WTC11 (cell line): Measurements from ENCODE around the gene ZDHHC1. TPM values are rescaled to one million over a fixed set of nuclear protein-coding genes. Genes with fewer than 3 reads are reported as not detected.

Source experiments
- ATAC-seq: fragments of 200-7000 bp; cut with Tn5 transposase; 2 replicates; pipeline ENCODE4 v1.10.0; 2021; ENCODE audit warnings: mild to moderate bottlenecking, moderate library complexity
- CTCF ChIA-PET: fragments of 300-600 bp; sonication (Branson Sonifier 250); formaldehyde crosslinking; loops from one replicate; lab custom pipeline; 2021; ENCODE audit warnings: antibody characterized with exemption; lab: Charles Lee
- POLR2A ChIA-PET: fragments of 350-600 bp; sonication (Branson Sonifier 250); formaldehyde crosslinking; loops from one replicate; lab custom pipeline; 2021; ENCODE audit warnings: antibody characterized with exemption; lab: Charles Lee
- DNase-seq: peaks from one replicate; pipeline ENCODE4 v3.0.0; 2021; ENCODE audit warnings: low spot score
- H3K27ac Mint-ChIP-seq: 2 replicates; pipeline ENCODE4 v1.8.0; 2021; ENCODE audit warnings: mixed read lengths
- H3K27me3 Mint-ChIP-seq: 2 replicates; pipeline ENCODE4 v1.8.0; 2021; ENCODE audit warnings: low read depth, mild to moderate bottlenecking, moderate library complexity, mixed read lengths
- H3K36me3 Mint-ChIP-seq: 2 replicates; pipeline ENCODE4 v1.8.0; 2021; ENCODE audit warnings: mixed read lengths
- H3K4me1 Mint-ChIP-seq: 2 replicates; pipeline ENCODE4 v1.8.0; 2022; ENCODE audit warnings: mixed read lengths
- H3K4me3 Mint-ChIP-seq: 2 replicates; pipeline ENCODE4 v1.8.0; 2021; ENCODE audit warnings: mild to moderate bottlenecking, moderate library complexity, mixed read lengths
- H3K9me3 Mint-ChIP-seq: 2 replicates; pipeline ENCODE4 v1.8.0; 2021; ENCODE audit warnings: mixed read lengths
- FOXJ3 ChIP-seq: sonication (generic); formaldehyde crosslinking; IDR thresholded peaks from 2 replicates; pipeline ENCODE4 v1.9.0; 2021; ENCODE audit warnings: missing genetic modification reagents, mild to moderate bottlenecking, borderline replicate concordance
- MXD4 ChIP-seq: fragments of 250-450 bp; sonication (Bioruptor Pico); IDR thresholded peaks from 2 replicates; pipeline ENCODE4 v1.8.0; 2021; ENCODE audit warnings: mild to moderate bottlenecking, moderate library complexity, borderline replicate concordance
- MYBL2 ChIP-seq: sonication (generic); formaldehyde crosslinking; IDR thresholded peaks from 2 replicates; pipeline ENCODE4 v1.8.1; 2023; ENCODE audit warnings: mild to moderate bottlenecking, moderate library complexity, missing genetic modification reagents
- NR1H2 ChIP-seq: sonication (generic); formaldehyde crosslinking; IDR thresholded peaks from 2 replicates; pipeline ENCODE4 v1.9.0; 2021; ENCODE audit warnings: mild to moderate bottlenecking, moderate library complexity, missing genetic modification reagents
- NR3C1 ChIP-seq: sonication (generic); formaldehyde crosslinking; conservative IDR thresholded peaks from 2 replicates; pipeline ENCODE4 v1.8.1; 2023; ENCODE audit warnings: low read depth, mild to moderate bottlenecking, missing genetic modification reagents
- ZBTB21 ChIP-seq: sonication (generic); formaldehyde crosslinking; IDR thresholded peaks from 2 replicates; pipeline ENCODE4 v1.8.1; 2023; ENCODE audit warnings: mild to moderate bottlenecking, missing genetic modification reagents, borderline replicate concordance
- total RNA-seq: library from RNA; stranded (reverse); gene quantifications from 3 replicates; pipeline ENCODE4 v1.2.3, GENCODE V29; 2021
- TF ChIP-seq, protein P1 (sequence below): sonication (generic); formaldehyde crosslinking; conservative IDR thresholded peaks from 2 replicates; pipeline ENCODE4 v1.8.1; 2022; ENCODE audit warnings: mild to moderate bottlenecking, missing genetic modification reagents
- TF ChIP-seq, protein P2 (sequence below): sonication (generic); formaldehyde crosslinking; IDR thresholded peaks from 2 replicates; pipeline ENCODE4 v1.8.0; 2022; ENCODE audit warnings: mild to moderate bottlenecking, missing genetic modification reagents
- TF ChIP-seq, protein P3 (sequence below): sonication (generic); formaldehyde crosslinking; conservative IDR thresholded peaks from 2 replicates; pipeline ENCODE4 v1.8.1; 2023; ENCODE audit warnings: mild to moderate bottlenecking, low read depth, missing genetic modification reagents, moderate library complexity
- TF ChIP-seq, protein P4 (sequence below): fragments of 250-450 bp; sonication (Bioruptor Pico); IDR thresholded peaks from 2 replicates; pipeline ENCODE4 v1.8.0; 2021; ENCODE audit warnings: mild to moderate bottlenecking
- TF ChIP-seq, protein P5 (sequence below): sonication (generic); formaldehyde crosslinking; IDR thresholded peaks from 2 replicates; pipeline ENCODE4 v1.8.0; 2023; ENCODE audit warnings: missing genetic modification reagents
- TF ChIP-seq, protein P6 (sequence below): sonication (generic); formaldehyde crosslinking; IDR thresholded peaks from 2 replicates; pipeline ENCODE4 v1.8.1; 2023; ENCODE audit warnings: mild to moderate bottlenecking, missing genetic modification reagents
- TF ChIP-seq, protein P7 (sequence below): fragments of 250-450 bp; sonication (Bioruptor Pico); IDR thresholded peaks from 2 replicates; pipeline ENCODE4 v1.9.0; 2021; ENCODE audit warnings: mild to moderate bottlenecking, borderline replicate concordance

ZDHHC1 gene
- total RNA-seq, 1 experiment from 2014 or later = 4.2 TPM

DNA sequence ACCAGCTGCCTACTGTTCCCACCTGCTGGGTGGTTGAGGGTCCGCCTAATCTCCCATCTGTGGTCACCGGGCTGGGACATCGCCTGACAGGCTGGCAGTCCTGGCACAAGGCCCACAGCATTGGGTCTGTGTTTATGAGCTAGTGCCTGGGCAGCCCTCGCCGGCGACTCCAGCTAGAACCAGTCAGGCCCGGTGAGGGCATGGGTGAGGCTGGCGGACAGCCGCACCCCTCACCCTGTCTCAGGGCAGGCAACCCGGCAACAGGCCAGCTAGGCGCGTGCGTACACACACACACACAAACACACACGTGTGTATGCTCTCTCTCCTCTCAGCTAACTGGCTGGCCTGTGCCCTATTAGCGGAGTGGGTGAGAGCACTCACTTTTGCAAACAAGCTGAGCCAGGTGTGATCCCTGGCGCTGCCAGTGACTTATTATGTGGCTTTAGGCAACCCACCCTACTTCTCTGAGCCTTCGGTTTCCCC, 25.0 kb upstream of the ZDHHC1 start:
- Mint-ChIP-seq H3K4me3 (no peak overlapping the region), H3K27ac (no peak overlapping the region), H3K4me1 (peaks cover 6% of the 10 kb centered on the region), H3K36me3 (peaks cover 3% of the 10 kb centered on the region; the same call in 1 of the 2 replicates), H3K9me3 (no peaks in the 10 kb centered on the region), H3K27me3 (no peaks in the 10 kb centered on the region)
- ChIA-PET CTCF (interaction anchor here (0.6 to 12.8 kb wide), 5 partner anchors 9 to 473 kb away, joined by 3 to 234 read pairs (median 9); partner anchors contain the start of genes HSD11B2, KCTD19 and LRRC36), POLR2A (interaction anchor here (1.0 kb wide), 1 partner anchor 10 kb away, joined by 5 read pairs; the partner anchor contains the start of gene HSD11B2)
- DNase-seq = no peak
- no peak for ATAC-seq
- TF ChIP-seq, protein P1, sequence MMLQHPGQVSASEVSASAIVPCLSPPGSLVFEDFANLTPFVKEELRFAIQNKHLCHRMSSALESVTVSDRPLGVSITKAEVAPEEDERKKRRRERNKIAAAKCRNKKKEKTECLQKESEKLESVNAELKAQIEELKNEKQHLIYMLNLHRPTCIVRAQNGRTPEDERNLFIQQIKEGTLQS (CRISPR knock-in tag) = no peak
- TF ChIP-seq FOXJ3 (CRISPR knock-in tag) (no peak), NR3C1 (CRISPR knock-in tag) (no peak)
- TF ChIP-seq, protein P2, sequence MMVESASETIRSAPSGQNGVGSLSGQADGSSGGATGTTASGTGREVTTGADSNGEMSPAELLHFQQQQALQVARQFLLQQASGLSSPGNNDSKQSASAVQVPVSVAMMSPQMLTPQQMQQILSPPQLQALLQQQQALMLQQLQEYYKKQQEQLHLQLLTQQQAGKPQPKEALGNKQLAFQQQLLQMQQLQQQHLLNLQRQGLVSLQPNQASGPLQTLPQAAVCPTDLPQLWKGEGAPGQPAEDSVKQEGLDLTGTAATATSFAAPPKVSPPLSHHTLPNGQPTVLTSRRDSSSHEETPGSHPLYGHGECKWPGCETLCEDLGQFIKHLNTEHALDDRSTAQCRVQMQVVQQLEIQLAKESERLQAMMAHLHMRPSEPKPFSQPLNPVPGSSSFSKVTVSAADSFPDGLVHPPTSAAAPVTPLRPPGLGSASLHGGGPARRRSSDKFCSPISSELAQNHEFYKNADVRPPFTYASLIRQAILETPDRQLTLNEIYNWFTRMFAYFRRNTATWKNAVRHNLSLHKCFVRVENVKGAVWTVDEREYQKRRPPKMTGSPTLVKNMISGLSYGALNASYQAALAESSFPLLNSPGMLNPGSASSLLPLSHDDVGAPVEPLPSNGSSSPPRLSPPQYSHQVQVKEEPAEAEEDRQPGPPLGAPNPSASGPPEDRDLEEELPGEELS (CRISPR knock-in tag) = no peak
- TF ChIP-seq, protein P3, sequence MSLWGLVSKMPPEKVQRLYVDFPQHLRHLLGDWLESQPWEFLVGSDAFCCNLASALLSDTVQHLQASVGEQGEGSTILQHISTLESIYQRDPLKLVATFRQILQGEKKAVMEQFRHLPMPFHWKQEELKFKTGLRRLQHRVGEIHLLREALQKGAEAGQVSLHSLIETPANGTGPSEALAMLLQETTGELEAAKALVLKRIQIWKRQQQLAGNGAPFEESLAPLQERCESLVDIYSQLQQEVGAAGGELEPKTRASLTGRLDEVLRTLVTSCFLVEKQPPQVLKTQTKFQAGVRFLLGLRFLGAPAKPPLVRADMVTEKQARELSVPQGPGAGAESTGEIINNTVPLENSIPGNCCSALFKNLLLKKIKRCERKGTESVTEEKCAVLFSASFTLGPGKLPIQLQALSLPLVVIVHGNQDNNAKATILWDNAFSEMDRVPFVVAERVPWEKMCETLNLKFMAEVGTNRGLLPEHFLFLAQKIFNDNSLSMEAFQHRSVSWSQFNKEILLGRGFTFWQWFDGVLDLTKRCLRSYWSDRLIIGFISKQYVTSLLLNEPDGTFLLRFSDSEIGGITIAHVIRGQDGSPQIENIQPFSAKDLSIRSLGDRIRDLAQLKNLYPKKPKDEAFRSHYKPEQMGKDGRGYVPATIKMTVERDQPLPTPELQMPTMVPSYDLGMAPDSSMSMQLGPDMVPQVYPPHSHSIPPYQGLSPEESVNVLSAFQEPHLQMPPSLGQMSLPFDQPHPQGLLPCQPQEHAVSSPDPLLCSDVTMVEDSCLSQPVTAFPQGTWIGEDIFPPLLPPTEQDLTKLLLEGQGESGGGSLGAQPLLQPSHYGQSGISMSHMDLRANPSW = no peak
- TF ChIP-seq, protein P4, sequence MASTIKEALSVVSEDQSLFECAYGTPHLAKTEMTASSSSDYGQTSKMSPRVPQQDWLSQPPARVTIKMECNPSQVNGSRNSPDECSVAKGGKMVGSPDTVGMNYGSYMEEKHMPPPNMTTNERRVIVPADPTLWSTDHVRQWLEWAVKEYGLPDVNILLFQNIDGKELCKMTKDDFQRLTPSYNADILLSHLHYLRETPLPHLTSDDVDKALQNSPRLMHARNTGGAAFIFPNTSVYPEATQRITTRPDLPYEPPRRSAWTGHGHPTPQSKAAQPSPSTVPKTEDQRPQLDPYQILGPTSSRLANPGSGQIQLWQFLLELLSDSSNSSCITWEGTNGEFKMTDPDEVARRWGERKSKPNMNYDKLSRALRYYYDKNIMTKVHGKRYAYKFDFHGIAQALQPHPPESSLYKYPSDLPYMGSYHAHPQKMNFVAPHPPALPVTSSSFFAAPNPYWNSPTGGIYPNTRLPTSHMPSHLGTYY (CRISPR knock-in tag) = no peak

DNA sequence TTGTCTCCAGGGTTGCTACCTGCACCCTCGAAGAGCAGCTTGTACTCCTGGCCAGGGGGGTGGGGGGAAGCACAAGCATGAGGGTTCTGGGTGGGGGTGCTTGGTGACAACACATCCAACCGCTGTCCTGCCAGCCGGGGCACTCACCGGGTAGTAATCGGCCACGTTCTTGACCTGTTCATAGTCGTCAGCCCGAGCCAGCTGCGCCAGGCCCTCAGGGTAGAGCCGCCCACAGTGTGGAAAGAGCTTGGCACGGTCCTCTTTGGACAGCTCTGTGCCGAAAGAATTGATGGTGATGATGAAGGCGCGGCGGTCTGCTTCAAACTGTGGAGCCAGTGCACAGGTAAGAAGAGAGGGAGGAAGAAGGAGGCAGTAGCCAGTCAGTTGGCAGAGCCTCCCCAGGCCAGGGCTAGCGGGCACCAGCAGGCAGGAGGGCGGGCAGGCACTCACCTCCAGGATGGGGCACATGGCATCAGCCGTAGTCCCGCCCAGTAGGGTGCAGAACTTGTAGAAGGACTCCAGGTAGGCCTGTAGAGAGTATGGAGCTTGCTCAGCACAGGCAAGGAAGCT, 22.6 kb upstream of the ZDHHC1 start:
- Mint-ChIP-seq H3K4me3 (no peak overlapping the region), H3K27me3 (no peaks in the 10 kb centered on the region), H3K27ac (no peak overlapping the region), H3K4me1 (peaks cover 5% of the 10 kb centered on the region), H3K9me3 (no peaks in the 10 kb centered on the region), H3K36me3 (peaks cover 3% of the 10 kb centered on the region; the same call in 1 of the 2 replicates)
- ATAC-seq (no peak), DNase-seq (no peak)
- TF ChIP-seq MYBL2 = no peak
- TF ChIP-seq, protein P5, sequence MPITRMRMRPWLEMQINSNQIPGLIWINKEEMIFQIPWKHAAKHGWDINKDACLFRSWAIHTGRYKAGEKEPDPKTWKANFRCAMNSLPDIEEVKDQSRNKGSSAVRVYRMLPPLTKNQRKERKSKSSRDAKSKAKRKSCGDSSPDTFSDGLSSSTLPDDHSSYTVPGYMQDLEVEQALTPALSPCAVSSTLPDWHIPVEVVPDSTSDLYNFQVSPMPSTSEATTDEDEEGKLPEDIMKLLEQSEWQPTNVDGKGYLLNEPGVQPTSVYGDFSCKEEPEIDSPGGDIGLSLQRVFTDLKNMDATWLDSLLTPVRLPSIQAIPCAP (CRISPR knock-in tag) = no peak
- no peak for TF ChIP-seq ZBTB21
- no peak for TF ChIP-seq MXD4 (CRISPR knock-in tag)
- no peak for TF ChIP-seq NR1H2 (CRISPR knock-in tag)
- TF ChIP-seq, protein P6, sequence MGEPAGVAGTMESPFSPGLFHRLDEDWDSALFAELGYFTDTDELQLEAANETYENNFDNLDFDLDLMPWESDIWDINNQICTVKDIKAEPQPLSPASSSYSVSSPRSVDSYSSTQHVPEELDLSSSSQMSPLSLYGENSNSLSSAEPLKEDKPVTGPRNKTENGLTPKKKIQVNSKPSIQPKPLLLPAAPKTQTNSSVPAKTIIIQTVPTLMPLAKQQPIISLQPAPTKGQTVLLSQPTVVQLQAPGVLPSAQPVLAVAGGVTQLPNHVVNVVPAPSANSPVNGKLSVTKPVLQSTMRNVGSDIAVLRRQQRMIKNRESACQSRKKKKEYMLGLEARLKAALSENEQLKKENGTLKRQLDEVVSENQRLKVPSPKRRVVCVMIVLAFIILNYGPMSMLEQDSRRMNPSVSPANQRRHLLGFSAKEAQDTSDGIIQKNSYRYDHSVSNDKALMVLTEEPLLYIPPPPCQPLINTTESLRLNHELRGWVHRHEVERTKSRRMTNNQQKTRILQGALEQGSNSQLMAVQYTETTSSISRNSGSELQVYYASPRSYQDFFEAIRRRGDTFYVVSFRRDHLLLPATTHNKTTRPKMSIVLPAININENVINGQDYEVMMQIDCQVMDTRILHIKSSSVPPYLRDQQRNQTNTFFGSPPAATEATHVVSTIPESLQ (CRISPR knock-in tag) = no peak
- TF ChIP-seq, protein P7, sequence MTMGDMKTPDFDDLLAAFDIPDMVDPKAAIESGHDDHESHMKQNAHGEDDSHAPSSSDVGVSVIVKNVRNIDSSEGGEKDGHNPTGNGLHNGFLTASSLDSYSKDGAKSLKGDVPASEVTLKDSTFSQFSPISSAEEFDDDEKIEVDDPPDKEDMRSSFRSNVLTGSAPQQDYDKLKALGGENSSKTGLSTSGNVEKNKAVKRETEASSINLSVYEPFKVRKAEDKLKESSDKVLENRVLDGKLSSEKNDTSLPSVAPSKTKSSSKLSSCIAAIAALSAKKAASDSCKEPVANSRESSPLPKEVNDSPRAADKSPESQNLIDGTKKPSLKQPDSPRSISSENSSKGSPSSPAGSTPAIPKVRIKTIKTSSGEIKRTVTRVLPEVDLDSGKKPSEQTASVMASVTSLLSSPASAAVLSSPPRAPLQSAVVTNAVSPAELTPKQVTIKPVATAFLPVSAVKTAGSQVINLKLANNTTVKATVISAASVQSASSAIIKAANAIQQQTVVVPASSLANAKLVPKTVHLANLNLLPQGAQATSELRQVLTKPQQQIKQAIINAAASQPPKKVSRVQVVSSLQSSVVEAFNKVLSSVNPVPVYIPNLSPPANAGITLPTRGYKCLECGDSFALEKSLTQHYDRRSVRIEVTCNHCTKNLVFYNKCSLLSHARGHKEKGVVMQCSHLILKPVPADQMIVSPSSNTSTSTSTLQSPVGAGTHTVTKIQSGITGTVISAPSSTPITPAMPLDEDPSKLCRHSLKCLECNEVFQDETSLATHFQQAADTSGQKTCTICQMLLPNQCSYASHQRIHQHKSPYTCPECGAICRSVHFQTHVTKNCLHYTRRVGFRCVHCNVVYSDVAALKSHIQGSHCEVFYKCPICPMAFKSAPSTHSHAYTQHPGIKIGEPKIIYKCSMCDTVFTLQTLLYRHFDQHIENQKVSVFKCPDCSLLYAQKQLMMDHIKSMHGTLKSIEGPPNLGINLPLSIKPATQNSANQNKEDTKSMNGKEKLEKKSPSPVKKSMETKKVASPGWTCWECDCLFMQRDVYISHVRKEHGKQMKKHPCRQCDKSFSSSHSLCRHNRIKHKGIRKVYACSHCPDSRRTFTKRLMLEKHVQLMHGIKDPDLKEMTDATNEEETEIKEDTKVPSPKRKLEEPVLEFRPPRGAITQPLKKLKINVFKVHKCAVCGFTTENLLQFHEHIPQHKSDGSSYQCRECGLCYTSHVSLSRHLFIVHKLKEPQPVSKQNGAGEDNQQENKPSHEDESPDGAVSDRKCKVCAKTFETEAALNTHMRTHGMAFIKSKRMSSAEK (CRISPR knock-in tag) = no peak
- POLR2A ChIA-PET = no interaction called here
- CTCF ChIA-PET = interaction anchor here (0.6 to 1.8 kb wide), 4 partner anchors 40 to 478 kb away, joined by 3 to 7 read pairs (median 3); partner anchors contain the start of gene CES3
